HepG2 (cell line): Measurements from ENCODE around the gene MEIOC. TPM values are rescaled to one million over a fixed set of nuclear protein-coding genes. Genes with fewer than 3 reads are reported as not detected.
A peak's percentile ranks its signal among the peaks of the same experiment; 100 is the strongest.

Experiments used
- BCL6 ChIP-seq: IDR thresholded peaks from 2 replicates; pipeline ENCODE4 v1.6.1; 2016; ENCODE audit warnings: missing genetic modification reagents, missing compliant biosample characterization
- ETV5 ChIP-seq: IDR thresholded peaks from 2 replicates; pipeline ENCODE4 v1.6.1; 2018; ENCODE audit warnings: missing biosample characterization, missing genetic modification reagents, inconsistent platforms, borderline replicate concordance
- FIP1L1 ChIP-seq: fragments of 200-400 bp; formaldehyde crosslinking; IDR thresholded peaks from 2 replicates; pipeline ENCODE4 v1.6.1; 2018; ENCODE audit warnings: low read depth, mild to moderate bottlenecking, low read length, moderate library complexity, borderline replicate concordance; ENCODE audit not compliant: insufficient read depth
- GPN1 ChIP-seq: sonication (generic); formaldehyde crosslinking; IDR thresholded peaks from 2 replicates; pipeline ENCODE4 v1.5.1; 2020; ENCODE audit warnings: missing genetic modification reagents, borderline replicate concordance
- HOXA7 ChIP-seq: sonication (generic); formaldehyde crosslinking; IDR thresholded peaks from 2 replicates; pipeline ENCODE4 v1.8.1; 2022; ENCODE audit warnings: mild to moderate bottlenecking, missing genetic modification reagents, moderate library complexity
- KDM4B ChIP-seq: sonication (generic); formaldehyde crosslinking; IDR thresholded peaks from 2 replicates; pipeline ENCODE4 v1.4.0; 2020; ENCODE audit warnings: missing genetic modification reagents
- MIER2 ChIP-seq: IDR thresholded peaks from 2 replicates; pipeline ENCODE4 v1.6.1; 2016; ENCODE audit warnings: missing biosample characterization, missing genetic modification reagents
- PAF1 ChIP-seq: IDR thresholded peaks from 2 replicates; pipeline ENCODE4 v1.6.1; 2016; ENCODE audit warnings: missing genetic modification reagents, missing compliant biosample characterization
- TOE1 ChIP-seq: sonication (generic); formaldehyde crosslinking; IDR thresholded peaks from 2 replicates; pipeline ENCODE4 v1.4.0; 2020; ENCODE audit warnings: mild to moderate bottlenecking, missing genetic modification reagents
- ZBTB14 ChIP-seq: sonication (generic); formaldehyde crosslinking; IDR thresholded peaks from 2 replicates; pipeline ENCODE4 v1.4.0; 2020; ENCODE audit warnings: missing genetic modification reagents
- ZNF615 ChIP-seq: sonication (generic); formaldehyde crosslinking; IDR thresholded peaks from 2 replicates; pipeline ENCODE4 v1.5.0; 2020; ENCODE audit warnings: mild to moderate bottlenecking, missing genetic modification reagents, borderline replicate concordance
- ZNF691 ChIP-seq: sonication (generic); formaldehyde crosslinking; IDR thresholded peaks from 2 replicates; pipeline ENCODE4 v1.4.0; 2020; ENCODE audit warnings: missing genetic modification reagents, low read depth, mild to moderate bottlenecking, borderline replicate concordance
- ZNF710 ChIP-seq: sonication (generic); formaldehyde crosslinking; IDR thresholded peaks from 2 replicates; pipeline ENCODE4 v1.5.0; 2020; ENCODE audit warnings: mild to moderate bottlenecking, missing genetic modification reagents, borderline replicate concordance
- ZNF781 ChIP-seq: sonication (generic); formaldehyde crosslinking; IDR thresholded peaks from 2 replicates; pipeline ENCODE4 v1.5.1; 2020; ENCODE audit warnings: borderline replicate concordance, mild to moderate bottlenecking, missing genetic modification reagents; ENCODE audit errors: not compliant biosample characterization
- polyA plus RNA-seq, 8 experiments: library from polyadenylated mRNA; depleted of rRNA in 3 of 8; stranded (reverse) in 7 of 8; unstranded in 1 of 8; fragments of >200 nt; fragmentation: Illumina TruSeq in 4 of 8; extraction: Trizol in 4 of 8; gene quantifications; 2 replicates each; pipeline versions ENCODE4 v1.2.1 to v1.2.3, GENCODE V29; 2011 to 2016; ENCODE audit warnings: low read depth in 4 of 8, missing spikeins in 1 of 8, mixed read lengths in 1 of 8; ENCODE audit not compliant: insufficient read depth in 1 of 8
- total RNA-seq, 5 experiments: library from RNA; depleted of rRNA; stranded (reverse); fragments of >200 nt; fragmentation: Illumina TruSeq; extraction: Trizol; gene quantifications; 2 replicates each; pipeline ENCODE4 v1.2.3, GENCODE V29; 2016; ENCODE audit warnings: low read depth in 1 of 5
- TF ChIP-seq, protein P1 (sequence below): sonication (generic); formaldehyde crosslinking; conservative IDR thresholded peaks from 2 replicates; pipeline ENCODE4 v1.8.0; 2022; ENCODE audit warnings: missing genetic modification reagents
- TF ChIP-seq, protein P2 (sequence below): sonication (generic); formaldehyde crosslinking; IDR thresholded peaks from 2 replicates; pipeline ENCODE4 v1.8.1; 2023; ENCODE audit warnings: mild to moderate bottlenecking, missing genetic modification reagents
- TF ChIP-seq, protein P3 (sequence below): sonication (generic); formaldehyde crosslinking; IDR thresholded peaks from 2 replicates; pipeline ENCODE4 v1.4.0; 2020; ENCODE audit warnings: mild to moderate bottlenecking, missing genetic modification reagents, borderline replicate concordance

MEIOC gene
- total and polyA plus RNA-seq, 2 of the 13 experiments (the other 11 are each of a cell fraction or from before 2014, with no cell fraction given) = 0.04 to 0.15 TPM

DNA sequence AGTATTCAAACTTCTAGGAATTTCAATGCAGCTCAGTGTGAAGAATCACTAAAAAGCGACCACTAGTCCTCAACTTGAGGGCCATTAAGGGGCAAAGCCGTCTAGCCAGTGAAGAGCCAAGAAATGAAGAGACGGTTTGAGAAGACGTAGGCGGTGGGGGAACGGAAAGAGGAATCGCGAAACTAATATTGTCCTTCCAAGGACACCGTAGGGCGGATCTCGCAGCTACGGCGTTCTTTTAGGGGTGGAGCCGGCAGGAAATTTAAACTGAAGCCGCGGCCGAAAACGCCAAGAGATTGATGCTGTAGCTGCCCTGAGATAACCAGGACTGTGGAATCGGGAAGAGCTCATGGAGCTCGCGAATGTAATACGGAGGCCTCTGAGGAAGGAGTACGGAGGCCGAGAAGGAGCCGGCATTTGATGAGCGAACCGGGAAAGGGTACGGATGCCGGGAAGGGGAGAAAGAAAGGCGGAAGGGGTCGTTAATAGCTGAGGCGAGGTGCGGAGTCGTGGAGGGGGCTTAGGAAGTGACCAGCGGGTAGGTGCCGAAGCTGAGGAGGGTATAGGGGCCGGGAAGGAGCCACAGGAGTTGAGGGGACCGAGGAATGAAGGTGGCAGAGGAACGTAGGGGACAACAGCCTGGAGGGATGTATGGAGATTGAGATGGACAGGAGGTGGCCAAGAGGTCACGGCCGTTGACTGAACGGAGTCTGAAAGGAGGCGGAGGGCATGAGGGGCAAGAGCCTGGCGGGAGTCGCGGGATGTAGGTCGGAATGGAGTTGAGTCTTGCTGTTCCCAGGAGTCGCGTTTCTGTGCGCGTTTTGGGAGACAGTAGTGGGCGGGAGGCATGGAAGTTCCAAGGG lies 52.4 kb downstream of the MEIOC start, which contains the start of gene DBF4B (continued):
- TF ChIP-seq, protein P1, sequence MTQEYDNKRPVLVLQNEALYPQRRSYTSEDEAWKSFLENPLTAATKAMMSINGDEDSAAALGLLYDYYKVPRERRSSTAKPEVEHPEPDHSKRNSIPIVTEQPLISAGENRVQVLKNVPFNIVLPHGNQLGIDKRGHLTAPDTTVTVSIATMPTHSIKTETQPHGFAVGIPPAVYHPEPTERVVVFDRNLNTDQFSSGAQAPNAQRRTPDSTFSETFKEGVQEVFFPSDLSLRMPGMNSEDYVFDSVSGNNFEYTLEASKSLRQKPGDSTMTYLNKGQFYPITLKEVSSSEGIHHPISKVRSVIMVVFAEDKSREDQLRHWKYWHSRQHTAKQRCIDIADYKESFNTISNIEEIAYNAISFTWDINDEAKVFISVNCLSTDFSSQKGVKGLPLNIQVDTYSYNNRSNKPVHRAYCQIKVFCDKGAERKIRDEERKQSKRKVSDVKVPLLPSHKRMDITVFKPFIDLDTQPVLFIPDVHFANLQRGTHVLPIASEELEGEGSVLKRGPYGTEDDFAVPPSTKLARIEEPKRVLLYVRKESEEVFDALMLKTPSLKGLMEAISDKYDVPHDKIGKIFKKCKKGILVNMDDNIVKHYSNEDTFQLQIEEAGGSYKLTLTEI = no peak
- TF ChIP-seq ZNF691 (CRISPR knock-in tag) (peak; percentile 73; the same call in 1 of the 2 replicates), ZNF781 (CRISPR knock-in tag) (peak; percentile 71), BCL6 (CRISPR knock-in tag) (no peak), FIP1L1 (no peak), GPN1 (CRISPR knock-in tag) (no peak), KDM4B (no peak; the same call in 1 of the 2 replicates), ZNF710 (CRISPR knock-in tag) (peak; percentile 93), PAF1 (CRISPR knock-in tag) (no peak), TOE1 (CRISPR knock-in tag) (no peak; the same call in 1 of the 2 replicates), HOXA7 (CRISPR knock-in tag) (no peak), ZNF615 (no peak), MIER2 (CRISPR knock-in tag) (peak; percentile 78), ETV5 (peak; percentile 87; the same call in 1 of the 2 replicates), ZBTB14 (no peak)
- TF ChIP-seq, protein P2, sequence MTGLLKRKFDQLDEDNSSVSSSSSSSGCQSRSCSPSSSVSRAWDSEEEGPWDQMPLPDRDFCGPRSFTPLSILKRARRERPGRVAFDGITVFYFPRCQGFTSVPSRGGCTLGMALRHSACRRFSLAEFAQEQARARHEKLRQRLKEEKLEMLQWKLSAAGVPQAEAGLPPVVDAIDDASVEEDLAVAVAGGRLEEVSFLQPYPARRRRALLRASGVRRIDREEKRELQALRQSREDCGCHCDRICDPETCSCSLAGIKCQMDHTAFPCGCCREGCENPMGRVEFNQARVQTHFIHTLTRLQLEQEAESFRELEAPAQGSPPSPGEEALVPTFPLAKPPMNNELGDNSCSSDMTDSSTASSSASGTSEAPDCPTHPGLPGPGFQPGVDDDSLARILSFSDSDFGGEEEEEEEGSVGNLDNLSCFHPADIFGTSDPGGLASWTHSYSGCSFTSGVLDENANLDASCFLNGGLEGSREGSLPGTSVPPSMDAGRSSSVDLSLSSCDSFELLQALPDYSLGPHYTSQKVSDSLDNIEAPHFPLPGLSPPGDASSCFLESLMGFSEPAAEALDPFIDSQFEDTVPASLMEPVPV (CRISPR knock-in tag) = peak; percentile 54; the same call in 1 of the 2 replicates
- TF ChIP-seq, protein P3, sequence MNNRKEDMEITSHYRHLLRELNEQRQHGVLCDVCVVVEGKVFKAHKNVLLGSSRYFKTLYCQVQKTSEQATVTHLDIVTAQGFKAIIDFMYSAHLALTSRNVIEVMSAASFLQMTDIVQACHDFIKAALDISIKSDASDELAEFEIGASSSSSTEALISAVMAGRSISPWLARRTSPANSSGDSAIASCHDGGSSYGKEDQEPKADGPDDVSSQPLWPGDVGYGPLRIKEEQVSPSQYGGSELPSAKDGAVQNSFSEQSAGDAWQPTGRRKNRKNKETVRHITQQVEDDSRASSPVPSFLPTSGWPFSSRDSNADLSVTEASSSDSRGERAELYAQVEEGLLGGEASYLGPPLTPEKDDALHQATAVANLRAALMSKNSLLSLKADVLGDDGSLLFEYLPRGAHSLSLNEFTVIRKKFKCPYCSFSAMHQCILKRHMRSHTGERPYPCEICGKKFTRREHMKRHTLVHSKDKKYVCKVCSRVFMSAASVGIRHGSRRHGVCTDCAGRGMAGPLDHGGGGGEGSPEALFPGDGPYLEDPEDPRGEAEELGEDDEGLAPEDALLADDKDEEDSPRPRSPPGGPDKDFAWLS (CRISPR knock-in tag) = no peak
